CD4-positive, alpha-beta T cell (primary cell): ENCODE measurements around the gene LSAMP. TPM values are rescaled to one million over a fixed set of nuclear protein-coding genes. Genes with fewer than 3 reads are reported as not detected.

Source experiments
- ATAC-seq: fragments of 200-7000 bp; cut with Tn5 transposase; one replicate; pipeline ENCODE4 v1.10.0; 2022; ENCODE audit warnings: mild to moderate bottlenecking; ENCODE audit not compliant: poor library complexity
- CTCF ChIA-PET: fragments of 350-600 bp; sonication (Branson Sonifier 250); formaldehyde crosslinking; loops from one replicate; lab custom pipeline; 2021; ENCODE audit warnings: antibody characterized with exemption, inconsistent platforms; lab: Charles Lee
- POLR2A ChIA-PET: fragments of 350-600 bp; sonication (Branson Sonifier 250); formaldehyde crosslinking; loops from one replicate; lab custom pipeline; 2021; ENCODE audit warnings: antibody characterized with exemption, inconsistent platforms; lab: Charles Lee
- DNase-seq, 14 experiments: peaks; one replicate each; pipeline ENCODE4 v3.0.0-alpha.2; 2013 to 2020; ENCODE audit warnings: mixed read lengths in 2 of 14
- H3K27ac ChIP-seq, 2 donors: one replicate each; pipeline versions ENCODE4 v1.5.1 to v1.7.0; 2013; ENCODE audit warnings: low read length in 2 of 2, low read depth in 1 of 2, mild to moderate bottlenecking in 1 of 2
- H3K27me3 ChIP-seq, 2 experiments: 1 replicate in 1 of 2; 2 replicates in 1 of 2; pipeline versions ENCODE4 v1.6.1 to v1.7.0; 2013; ENCODE audit warnings: low read length in 2 of 2, control low read depth in 1 of 2, mild to moderate bottlenecking in 1 of 2, moderate library complexity in 1 of 2; ENCODE audit not compliant: insufficient read depth in 2 of 2, control insufficient read depth in 1 of 2
- H3K36me3 ChIP-seq: one replicate; pipeline ENCODE4 v1.6.1; 2013; ENCODE audit warnings: low read length, control low read depth; ENCODE audit not compliant: insufficient read depth
- H3K4me1 ChIP-seq: one replicate; pipeline ENCODE4 v1.6.1; 2013; ENCODE audit warnings: low read length, control low read depth; ENCODE audit not compliant: insufficient read depth
- H3K4me3 ChIP-seq: one replicate; pipeline ENCODE4 v1.5.1; 2013; ENCODE audit warnings: mild to moderate bottlenecking, low read length, moderate library complexity
- H3K9me3 ChIP-seq, 2 experiments: 1 replicate in 1 of 2; 2 replicates in 1 of 2; pipeline versions ENCODE4 v1.6.1 to v1.7.0; 2013; ENCODE audit warnings: low read length in 2 of 2, mild to moderate bottlenecking in 2 of 2, control low read depth in 1 of 2, moderate library complexity in 1 of 2; ENCODE audit not compliant: control insufficient read depth in 1 of 2, insufficient read depth in 1 of 2
- H3K27ac Mint-ChIP-seq: one replicate; pipeline ENCODE4 v1.8.0; 2020; ENCODE audit warnings: mixed read lengths
- H3K27me3 Mint-ChIP-seq: one replicate; pipeline ENCODE4 v1.8.0; 2021; ENCODE audit warnings: mixed read lengths
- H3K36me3 Mint-ChIP-seq: one replicate; pipeline ENCODE4 v1.8.0; 2021; ENCODE audit warnings: low read depth, mixed read lengths
- H3K4me1 Mint-ChIP-seq: one replicate; pipeline ENCODE4 v1.8.0; 2021; ENCODE audit warnings: low read depth, mixed read lengths
- H3K4me3 Mint-ChIP-seq: one replicate; pipeline ENCODE4 v1.8.0; 2020; ENCODE audit warnings: mild to moderate bottlenecking, mixed read lengths
- H3K9me3 Mint-ChIP-seq: one replicate; pipeline ENCODE4 v1.8.0; 2020; ENCODE audit warnings: mixed read lengths
- intact Hi-C, 2 experiments: fragments of 100-400 bp; cut with DNase I in 1 of 2; cut with micrococcal nuclease in 1 of 2; formaldehyde crosslinking; loops; one replicate each; pipeline versions ENCODE4 v1.15.1 to v1.9.0; 2023 to 2025; cut with DNase I, micrococcal nuclease
- total RNA-seq, 174 experiments: library from RNA in 2 of 174; stranded (reverse) in 2 of 174; gene quantifications; one replicate each; pipeline ENCODE4 v1.2.3 and lab custom pipeline; 2021 to 2026
- TF ChIP-seq, protein P1 (sequence below): fragments of 200-600 bp; IDR thresholded peaks from one replicate; pipeline ENCODE4 v1.8.0; 2022; ENCODE audit warnings: antibody characterized with exemption, mild to moderate bottlenecking

LSAMP gene
- total RNA-seq, 2 experiments from 2014 or later: not detected

DNA sequence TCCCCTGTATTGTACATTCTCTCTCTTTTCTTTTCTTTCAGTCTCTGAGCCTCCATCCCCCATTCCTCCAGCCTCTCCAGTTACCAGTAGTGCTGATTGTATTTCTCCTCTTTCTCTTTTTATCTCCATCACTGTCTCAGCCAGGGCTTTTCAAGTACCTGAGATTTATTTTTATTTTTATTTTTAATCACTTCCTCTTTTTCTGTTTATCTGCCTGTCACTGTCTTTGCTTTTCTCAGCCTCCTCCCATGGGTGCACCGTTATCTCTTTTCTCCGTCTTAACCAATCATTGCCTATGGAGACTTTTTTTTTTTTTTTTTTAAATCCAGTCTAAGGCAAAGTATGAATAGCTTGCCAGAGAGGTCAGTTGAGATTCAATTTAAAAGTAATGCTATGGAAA is 462.7 kb downstream of the LSAMP start:
- no peaks in the 10 kb centered on the region for H3K27me3 Mint-ChIP-seq
- H3K27ac Mint-ChIP-seq: no peak overlapping the region

DNA sequence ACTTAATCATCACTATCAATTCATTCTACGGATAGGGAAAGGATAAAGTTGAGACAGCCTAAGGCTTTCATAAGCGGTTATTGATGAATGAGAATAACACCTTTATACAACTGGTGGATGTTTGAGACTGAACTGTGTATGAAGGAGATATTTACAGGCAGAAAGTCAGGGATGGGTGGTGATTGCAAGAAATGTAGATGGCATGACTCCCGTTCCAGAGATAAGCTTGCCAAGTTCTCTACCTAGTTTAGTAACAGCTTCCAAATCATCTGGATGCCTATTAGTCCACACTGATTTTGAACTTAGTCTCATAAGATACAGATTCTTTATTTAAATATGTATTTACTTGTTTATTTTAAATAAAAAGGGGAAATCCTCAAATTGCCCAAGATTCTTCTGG is 463.2 kb downstream of the LSAMP start:
- Histone ChIP-seq H3K36me3 (no peaks in the 10 kb centered on the region), H3K9me3 (peaks cover 0 to 3% of the 10 kb centered on the region in 2 experiments), H3K27me3 (no peaks in the 10 kb centered on the region), H3K27ac (no peak overlapping the region), H3K4me3 (no peak overlapping the region), H3K4me1 (no peaks in the 10 kb centered on the region)
- DNase-seq (no peak), ATAC-seq (no peak)
- ChIA-PET POLR2A (no interaction called here), CTCF (no interaction called here)
- Mint-ChIP-seq H3K27me3 (no peaks in the 10 kb centered on the region), H3K9me3 (no peaks in the 10 kb centered on the region), H3K4me1 (no peaks in the 10 kb centered on the region), H3K36me3 (no peaks in the 10 kb centered on the region), H3K4me3 (no peak overlapping the region), H3K27ac (no peak overlapping the region)
- intact Hi-C loops: no loop called here
- TF ChIP-seq, protein P1, sequence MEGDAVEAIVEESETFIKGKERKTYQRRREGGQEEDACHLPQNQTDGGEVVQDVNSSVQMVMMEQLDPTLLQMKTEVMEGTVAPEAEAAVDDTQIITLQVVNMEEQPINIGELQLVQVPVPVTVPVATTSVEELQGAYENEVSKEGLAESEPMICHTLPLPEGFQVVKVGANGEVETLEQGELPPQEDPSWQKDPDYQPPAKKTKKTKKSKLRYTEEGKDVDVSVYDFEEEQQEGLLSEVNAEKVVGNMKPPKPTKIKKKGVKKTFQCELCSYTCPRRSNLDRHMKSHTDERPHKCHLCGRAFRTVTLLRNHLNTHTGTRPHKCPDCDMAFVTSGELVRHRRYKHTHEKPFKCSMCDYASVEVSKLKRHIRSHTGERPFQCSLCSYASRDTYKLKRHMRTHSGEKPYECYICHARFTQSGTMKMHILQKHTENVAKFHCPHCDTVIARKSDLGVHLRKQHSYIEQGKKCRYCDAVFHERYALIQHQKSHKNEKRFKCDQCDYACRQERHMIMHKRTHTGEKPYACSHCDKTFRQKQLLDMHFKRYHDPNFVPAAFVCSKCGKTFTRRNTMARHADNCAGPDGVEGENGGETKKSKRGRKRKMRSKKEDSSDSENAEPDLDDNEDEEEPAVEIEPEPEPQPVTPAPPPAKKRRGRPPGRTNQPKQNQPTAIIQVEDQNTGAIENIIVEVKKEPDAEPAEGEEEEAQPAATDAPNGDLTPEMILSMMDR: no peak

More for the DNA sequence above, 462.7 kb downstream of the LSAMP start:
- H3K9me3 ChIP-seq: peaks cover 0 to 3% of the 10 kb centered on the region in 2 experiments
- no peaks in the 10 kb centered on the region for H3K9me3 Mint-ChIP-seq
- H3K4me3 Mint-ChIP-seq: no peak overlapping the region
- POLR2A ChIA-PET: no interaction called here
- H3K27ac ChIP-seq: no peak overlapping the region
- no peaks in the 10 kb centered on the region for H3K4me1 Mint-ChIP-seq
- no peaks in the 10 kb centered on the region for H3K27me3 ChIP-seq
- ATAC-seq (no peak), DNase-seq (no peak)
- H3K4me3 ChIP-seq: no peak overlapping the region
- no peaks in the 10 kb centered on the region for H3K36me3 ChIP-seq
- TF ChIP-seq, protein P1: no peak
- intact Hi-C loops: no loop called here
- H3K4me1 ChIP-seq: no peaks in the 10 kb centered on the region
- H3K36me3 Mint-ChIP-seq: no peaks in the 10 kb centered on the region
- CTCF ChIA-PET: no interaction called here

DNA sequence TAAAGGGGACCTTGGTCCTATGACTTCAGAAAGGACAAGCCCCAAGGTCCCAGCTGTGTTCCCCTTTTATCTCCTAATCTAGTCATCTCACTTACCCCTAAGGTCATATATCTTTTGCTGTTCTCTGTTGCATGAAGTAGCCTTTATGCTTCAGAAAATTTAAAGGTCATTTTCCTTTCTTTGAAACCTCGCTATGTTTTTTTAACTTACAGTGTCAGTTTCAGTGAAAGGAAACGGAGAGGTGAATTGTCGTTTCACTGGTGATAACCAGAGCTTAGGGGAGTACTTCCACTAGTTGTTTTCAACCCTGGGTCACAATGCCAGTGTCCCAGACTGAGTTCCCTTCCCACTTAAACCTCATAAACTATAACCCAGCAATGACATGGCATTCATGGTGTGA is 464.6 kb downstream of the LSAMP start:
- ATAC-seq (no peak), DNase-seq (no peak)
- Mint-ChIP-seq H3K27ac (no peak overlapping the region), H3K36me3 (no peaks in the 10 kb centered on the region), H3K27me3 (no peaks in the 10 kb centered on the region), H3K4me1 (no peaks in the 10 kb centered on the region), H3K4me3 (no peak overlapping the region), H3K9me3 (no peaks in the 10 kb centered on the region)
- POLR2A ChIA-PET: no interaction called here
- H3K9me3 ChIP-seq: peaks cover 0 to 3% of the 10 kb centered on the region in 2 experiments
- H3K4me3 ChIP-seq: no peak overlapping the region
- CTCF ChIA-PET: no interaction called here
- no peaks in the 10 kb centered on the region for H3K27me3 ChIP-seq
- TF ChIP-seq, protein P1: no peak
- intact Hi-C loops: no loop called here
- H3K36me3 ChIP-seq: no peaks in the 10 kb centered on the region
- H3K27ac ChIP-seq: no peak overlapping the region
- no peaks in the 10 kb centered on the region for H3K4me1 ChIP-seq
